GM12878 (cell line): Measurements from ENCODE around the gene RSPH1. TPM values are rescaled to one million over a fixed set of nuclear protein-coding genes. Genes with fewer than 3 reads are reported as not detected.

ENCODE experiments used
- ATAC-seq: fragments of 200-7000 bp; cut with Tn5 transposase; 3 replicates; pipeline ENCODE4 v1.9.1; 2020; ENCODE audit warnings: mild to moderate bottlenecking, moderate library complexity
- BruUV-seq: library from RNA; stranded (reverse); fragments of 400-500 nt; replicated peaks from 2 replicates; lab custom pipeline; 2021; lab: Mats Ljungman, UMichigan
- CTCF ChIA-PET: fragments of 300-600 bp; sonication (Branson Sonifier 250); formaldehyde crosslinking; extraction: SDS; loops from one replicate; lab custom pipeline; 2021; ENCODE audit warnings: inconsistent platforms; lab: Yijun Ruan, JAX
- POLR2A ChIA-PET: fragments of 350-600 bp; formaldehyde crosslinking; extraction: SDS; loops from one replicate; lab custom pipeline; 2021; ENCODE audit warnings: inconsistent platforms; lab: Charles Lee
- RAD21 ChIA-PET: fragments of 300-600 bp; sonication (Branson Sonifier 250); formaldehyde crosslinking; loops from one replicate; lab custom pipeline; 2023; ENCODE audit warnings: antibody characterized with exemption; ENCODE audit not compliant: unreplicated experiment; lab: Charles Lee
- SMC1A ChIA-PET: fragments of 300-600 bp; sonication (Branson Sonifier 250); formaldehyde crosslinking; loops from one replicate; lab custom pipeline; 2023; ENCODE audit not compliant: unreplicated experiment, uncharacterized antibody; lab: Charles Lee
- DNase-seq: peaks from one replicate; pipeline ENCODE4 v3.0.0-alpha.2; 2011; ENCODE audit warnings: low read depth, low spot score
- FAIRE-seq: peaks from 3 replicates; lab custom pipeline; 2011; peaks lifted over from hg19 to GRCh38; lab: Jason Lieb, UNC
- H2AFZ ChIP-seq: 2 replicates; pipeline ENCODE4 v1.6.0; 2011; ENCODE audit warnings: low read depth, low read length, control low read depth; ENCODE audit not compliant: control insufficient read depth
- H3K27ac ChIP-seq: 2 replicates; pipeline ENCODE4 v1.5.1; 2011; ENCODE audit warnings: control low read depth; ENCODE audit not compliant: control insufficient read depth, insufficient read depth
- H3K27me3 ChIP-seq, 2 experiments: replicated peaks in 1 of 2; 2 replicates each; pipeline versions ENCODE4 v1.6.0 to v1.6.1; 2011; ENCODE audit warnings: low read length in 1 of 2; ENCODE audit not compliant: control insufficient read depth in 2 of 2, insufficient read depth in 2 of 2
- H3K36me3 ChIP-seq, 2 experiments: 2 replicates each; pipeline ENCODE4 v1.5.1; 2011; ENCODE audit warnings: low read length in 1 of 2; ENCODE audit not compliant: control insufficient read depth in 2 of 2, insufficient read depth in 2 of 2
- H3K4me1 ChIP-seq: 2 replicates; pipeline ENCODE4 v1.6.1; 2011; ENCODE audit warnings: mild to moderate bottlenecking, low read length, moderate library complexity, mixed read lengths; ENCODE audit not compliant: control insufficient read depth, insufficient read depth
- H3K4me2 ChIP-seq: 2 replicates; pipeline ENCODE4 v1.6.0; 2011; ENCODE audit warnings: control low read depth; ENCODE audit not compliant: control insufficient read depth, insufficient read depth
- H3K4me3 ChIP-seq: fragments of 200-600 bp; sonication (generic); 2 replicates; pipeline ENCODE4 v1.5.1; 2016
- H3K79me2 ChIP-seq: 2 replicates; pipeline ENCODE4 v1.6.0; 2011; ENCODE audit warnings: low read length; ENCODE audit not compliant: control insufficient read depth, insufficient read depth
- H3K9ac ChIP-seq: 2 replicates; pipeline ENCODE4 v1.8.0; 2011; ENCODE audit warnings: low read length, control low read depth, mixed read lengths; ENCODE audit not compliant: control insufficient read depth, insufficient read depth
- H3K9me3 ChIP-seq: replicated peaks from 3 replicates; pipeline ENCODE4 v1.5.1; 2011; ENCODE audit warnings: mild to moderate bottlenecking, low read length; ENCODE audit not compliant: control insufficient read depth, insufficient read depth
- H4K20me1 ChIP-seq: 2 replicates; pipeline ENCODE4 v1.6.0; 2011; ENCODE audit not compliant: control insufficient read depth, insufficient read depth
- EGR1 ChIP-seq, 2 experiments: IDR thresholded peaks; 1 replicate in 1 of 2; 2 replicates in 1 of 2; pipeline ENCODE4 v1.6.1; 2011 to 2012; ENCODE audit warnings: low read depth in 2 of 2, low read length in 2 of 2, borderline replicate concordance in 1 of 2, mild to moderate bottlenecking in 1 of 2, moderate library complexity in 1 of 2
- EP300 ChIP-seq, 2 experiments: fragments of 150-350 bp in 1 of 2; IDR thresholded peaks; 2 replicates each; pipeline ENCODE4 v1.6.1; 2011 to 2012; ENCODE audit warnings: low read depth in 2 of 2, low read length in 2 of 2, borderline replicate concordance in 1 of 2, improper control_type of control experiment in 1 of 2, inconsistent platforms in 1 of 2; ENCODE audit not compliant: control insufficient read depth in 1 of 2
- HDGF ChIP-seq: fragments of 450-650 bp; IDR thresholded peaks from 2 replicates; pipeline ENCODE4 v1.6.1; 2016; ENCODE audit warnings: antibody characterized with exemption
- HSF1 ChIP-seq: fragments of 150-350 bp; IDR thresholded peaks from 2 replicates; pipeline ENCODE4 v1.6.1; 2014; ENCODE audit warnings: mild to moderate bottlenecking, low read depth, low read length
- IKZF2 ChIP-seq, 2 experiments: fragments of 450-650 bp; IDR thresholded peaks; 2 replicates each; pipeline ENCODE4 v1.6.1; 2017; ENCODE audit warnings: mild to moderate bottlenecking in 2 of 2, moderate library complexity in 2 of 2
- JUNB ChIP-seq: IDR thresholded peaks from 2 replicates; pipeline ENCODE4 v1.6.1; 2016; ENCODE audit warnings: antibody characterized with exemption, mild to moderate bottlenecking
- MEF2B ChIP-seq: fragments of 450-650 bp; IDR thresholded peaks from 2 replicates; pipeline ENCODE4 v1.6.1; 2018; ENCODE audit warnings: mild to moderate bottlenecking, moderate library complexity; ENCODE audit not compliant: partially characterized antibody, poor library complexity, severe bottlenecking
- MLLT1 ChIP-seq: fragments of 450-650 bp; IDR thresholded peaks from 2 replicates; pipeline ENCODE4 v1.6.1; 2016; ENCODE audit warnings: mild to moderate bottlenecking
- NKRF ChIP-seq: fragments of 450-650 bp; conservative IDR thresholded peaks from 2 replicates; pipeline ENCODE4 v1.6.1; 2017; ENCODE audit warnings: mild to moderate bottlenecking, moderate library complexity
- PAX5 ChIP-seq: IDR thresholded peaks from 2 replicates; pipeline ENCODE4 v1.6.1; 2011; ENCODE audit warnings: low read depth, low read length, borderline replicate concordance
- RAD21 ChIP-seq: IDR thresholded peaks from 2 replicates; pipeline ENCODE4 v1.6.1; 2011; ENCODE audit warnings: mild to moderate bottlenecking, low read depth, low read length, moderate library complexity; ENCODE audit not compliant: insufficient read depth
- RUNX3 ChIP-seq: IDR thresholded peaks from 2 replicates; pipeline ENCODE4 v1.6.1; 2012; ENCODE audit warnings: low read length, inconsistent platforms
- SPI1 ChIP-seq: IDR thresholded peaks from 2 replicates; pipeline ENCODE4 v1.6.1; 2011; ENCODE audit warnings: low read depth, mild to moderate bottlenecking, low read length, moderate library complexity, borderline replicate concordance; ENCODE audit not compliant: insufficient read depth
- TARDBP ChIP-seq: IDR thresholded peaks from 2 replicates; pipeline ENCODE4 v1.6.1; 2016; ENCODE audit warnings: borderline replicate concordance
- TBL1XR1 ChIP-seq: IDR thresholded peaks from 2 replicates; pipeline ENCODE4 v1.6.1; 2012; ENCODE audit warnings: low read depth, low read length, improper control_type of control experiment
- ZNF274 ChIP-seq: IDR thresholded peaks from one replicate; pipeline ENCODE4 v1.8.0; 2011; ENCODE audit not compliant: insufficient read length, insufficient read depth
- WGBS: methylation state at CpG from one replicate; pipeline ENCODE4 v1.1.6; 2016; ENCODE audit warnings: low lambda C conversion rate; ENCODE audit not compliant: insufficient replicate concordance, insufficient coverage; ENCODE audit errors: missing lambda C conversion rate; 5-methylcytosine and 5-hydroxymethylcytosine counted together
- in situ Hi-C: fragments of 300-500 bp; cut with MboI; formaldehyde crosslinking; loops from 9 replicates; pipeline ENCODE4 v1.14.3; 2018; ENCODE audit warnings: mixed read lengths
- intact Hi-C: fragments of 100-400 bp; cut with micrococcal nuclease; formaldehyde crosslinking; loops from one replicate; pipeline ENCODE4 v1.14.2; 2022; ENCODE audit not compliant: unreplicated experiment
- polyA plus RNA-seq, 11 experiments: library from polyadenylated mRNA; depleted of rRNA in 4 of 11; unstranded in 6 of 11; stranded (reverse) in 5 of 11; fragments of >200 nt; fragmentation: Nextera tagmentation in 4 of 11; fragmentation: Illumina TruSeq in 1 of 11; extraction: Ambion mirVana in 4 of 11; extraction: Trizol in 1 of 11; gene quantifications; 1 replicate in 1 of 11; 2 replicates in 10 of 11; pipeline versions ENCODE4 v1.2.1 to v1.2.3, GENCODE V29; 2011 to 2016; ENCODE audit warnings: inconsistent platforms in 2 of 11, missing spikeins in 2 of 11, low read depth in 1 of 11
- total RNA-seq, 4 experiments: library from RNA; depleted of rRNA in 3 of 4; stranded (reverse); fragments of >200 nt in 3 of 4; fragmentation: Illumina TruSeq in 1 of 4; extraction: Trizol in 1 of 4; gene quantifications; 2 replicates each; pipeline versions ENCODE4 v1.2.1 to v1.2.3, GENCODE V29; 2013 to 2021

RSPH1 gene
- total and polyA plus RNA-seq, 10 of the 15 experiments (the other 5 are each of a cell fraction or from before 2014, with no cell fraction given), result 0.11 to 1.4 (median 0.38) TPM

GRCh38 chr21:42476388-42477331 is 19.4 kb downstream of the RSPH1 start:
- FAIRE-seq, result no peak
- WGBS, result 25% methylated on average over 20 of the region's 25 CpGs
- H3K27me3 ChIP-seq, result no peaks in the 10 kb centered on the region
- peak; percentile 53 for ATAC-seq
- in situ Hi-C loops, result no loop called here
- H4K20me1 ChIP-seq, result no peaks in the 10 kb centered on the region
- no peak for DNase-seq
- no peak overlapping the region for H3K4me3 ChIP-seq
- H3K4me2 ChIP-seq, result peak overlapping the region; percentile 45; the same call in 1 of the 2 replicates
- no peaks in the 10 kb centered on the region for H3K79me2 ChIP-seq
- H2AFZ ChIP-seq, result no peak overlapping the region
- no peak overlapping the region; the same call in 1 of the 2 replicates for H3K9ac ChIP-seq
- H3K4me1 ChIP-seq, result peaks cover 48% of the 10 kb centered on the region
- intact Hi-C loops, result no loop called here
- ChIA-PET CTCF (interaction anchor here (0.9 to 6.4 kb wide), 8 partner anchors 9 to 166 kb away, joined by 3 to 71 read pairs (median 4); partner anchors contain the start of gene RSPH1), RAD21 (interaction anchor here (0.5 to 7.1 kb wide), 8 partner anchors 9 to 218 kb away, joined by 3 to 58 read pairs (median 6); partner anchors contain the start of gene SLC37A1), POLR2A (interaction anchor here (0.6 to 3.1 kb wide), 4 partner anchors 9 to 511 kb away, joined by 3 to 20 read pairs (median 10); no protein-coding TSS in a partner anchor), SMC1A (interaction anchor here (1.2 to 5.2 kb wide), 14 partner anchors 8 to 60 kb away, joined by 3 to 57 read pairs (median 10); partner anchors contain the start of gene SLC37A1)
- H3K27ac ChIP-seq, result no peak overlapping the region
- no peaks in the 10 kb centered on the region for H3K36me3 ChIP-seq
- no peaks in the 10 kb centered on the region; the same call in 2 of the 3 replicates for H3K9me3 ChIP-seq
- no TSS peak for BruUV-seq
- TF ChIP-seq PAX5 (0 out of 2 replicates have a peak, but pooled peaks have one; percentile 12), MLLT1 (0 out of 2 replicates have a peak, but pooled peaks have one; percentile 15), TBL1XR1 (0 out of 2 replicates have a peak, but pooled peaks have one; percentile 34), IKZF2 (IDR thresholded peaks at IDR 0.05) (peak; percentile 59 to 67), MEF2B (peak; percentile 42), RAD21 (no peak), TARDBP (no peak), JUNB (no peak), EGR1 (IDR thresholded peaks at IDR 0.05; ENCODE audit: borderline replicate concordance in 1 of 2, low read depth in 2 of 2, low read length in 2 of 2) (peak in 1 of 2 experiments; percentile 19; a peak in 1 of 3 replicates), EP300 (IDR thresholded peaks at IDR 0.05; ENCODE audit: borderline replicate concordance in 1 of 2, control insufficient read depth in 1 of 2, low read depth in 2 of 2, low read length in 2 of 2) (peak in 1 of 2 experiments; percentile 4; a peak in 1 of 4 replicates), HDGF (0 out of 2 replicates have a peak, but pooled peaks have one; percentile 19), SPI1 (no peak; the same call in 1 of the 2 replicates), RUNX3 (peak; percentile 38; the same call in 1 of the 2 replicates), HSF1 (no peak), NKRF (no peak), ZNF274 (no peak)
